ENCODE results near the gene MAX.

GRCh38 chr14:65084554-65085505 lies 17.5 kb downstream of the MAX start:
- TF ChIP-seq CTCF (IDR thresholded peaks at IDR 0.05) (no peak), POLR2A (IDR thresholded peaks at IDR 0.05) (no peak)
